VCaP (cell line): Measurements from ENCODE around the gene CYP3A4.
"Not testable (repeated sequence)": the region's sequence is repeated elsewhere in the genome, so short reads cannot be mapped to it uniquely, and the experiment has no call there.

Experiments
- H3K27ac ChIP-seq: fragments of 450-650 bp; 2 replicates; pipeline ENCODE4 v1.5.1; 2017
- CTCF ChIP-seq: fragments of 450-650 bp; conservative IDR thresholded peaks from 2 replicates; pipeline ENCODE4 v1.5.1; 2017; ENCODE audit warnings: mild to moderate bottlenecking, moderate library complexity

Gene CYP3A4

DNA sequence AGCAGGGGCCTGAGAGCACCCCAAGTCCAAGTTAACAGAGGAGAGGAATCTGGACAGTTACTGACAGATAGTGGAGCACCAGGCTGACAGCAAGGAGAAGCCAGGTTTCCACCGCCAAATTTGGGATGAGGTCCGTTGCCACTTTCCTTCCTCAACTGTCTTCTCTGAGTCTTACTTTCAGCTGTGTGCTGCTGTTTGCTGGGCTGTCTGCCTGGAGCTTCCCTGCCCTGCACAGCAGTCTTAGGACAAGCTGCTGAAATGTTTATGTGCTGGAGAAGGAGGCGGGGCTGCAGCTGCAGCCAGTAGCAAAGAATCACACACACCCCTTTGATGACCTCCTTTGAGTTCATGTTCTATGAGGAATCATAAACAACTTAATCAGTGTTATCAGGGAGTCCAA, 31.6 kb downstream of the CYP3A4 start:
- no peak for TF ChIP-seq CTCF
- no peak overlapping the region for H3K27ac ChIP-seq

DNA sequence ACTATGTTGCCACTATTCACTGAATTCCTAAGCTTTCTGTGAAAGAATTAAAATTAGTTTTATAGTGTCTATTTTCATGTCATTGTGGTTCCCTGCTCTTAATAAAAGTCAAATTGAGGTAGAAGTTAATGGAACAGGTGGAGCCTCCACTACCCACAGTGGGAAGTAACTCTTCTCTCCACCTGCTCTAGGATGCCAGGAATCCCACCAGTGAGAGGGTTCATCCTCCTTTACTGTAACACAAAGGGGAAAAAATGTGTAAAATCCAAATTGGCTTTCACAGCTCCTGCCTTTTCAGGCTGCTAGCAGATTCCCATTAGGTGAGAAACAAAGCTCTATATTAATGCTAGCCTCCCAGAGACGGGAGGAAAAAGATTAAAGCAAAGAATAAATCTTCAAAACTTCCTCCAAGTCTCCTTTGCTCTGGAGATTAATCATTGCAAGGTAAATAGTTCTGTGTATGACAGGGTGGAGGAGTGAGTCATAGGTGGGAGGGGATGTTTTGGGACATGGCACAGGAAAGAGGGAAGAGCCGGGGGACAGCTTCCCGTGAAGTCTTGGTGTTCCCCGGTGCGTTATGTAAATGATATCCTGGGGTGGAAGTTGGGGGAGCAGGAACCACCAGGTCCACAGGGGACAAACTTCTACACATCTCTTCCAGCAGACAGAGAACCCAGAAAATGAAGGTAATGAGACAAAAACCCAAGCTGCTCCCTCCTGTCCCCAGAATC, 32.5 kb downstream of the CYP3A4 start:
- not testable (repeated sequence) for H3K27ac ChIP-seq

- TF ChIP-seq CTCF, result no peak
Measured at GRCh38 chr7:99748846-99749579, 35.0 kb downstream of the CYP3A4 start.

DNA sequence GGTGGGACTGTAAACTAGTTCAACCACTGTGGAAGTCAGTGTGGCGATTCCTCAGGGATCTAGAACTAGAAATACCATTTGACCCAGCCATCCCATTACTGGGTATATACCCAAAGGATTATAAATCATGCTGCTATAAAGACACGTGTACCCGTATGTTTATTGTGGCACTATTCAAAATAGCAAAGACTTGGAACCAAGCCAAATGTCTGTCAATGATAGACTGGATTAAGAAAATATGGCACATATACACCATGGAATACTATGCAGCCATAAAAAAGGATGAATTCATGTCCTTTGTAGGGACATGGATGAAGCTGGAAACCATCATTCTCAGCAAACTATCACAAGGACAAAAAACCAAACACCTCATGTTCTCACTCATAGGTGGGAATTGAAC, 37.1 kb downstream of the CYP3A4 start:
- H3K27ac ChIP-seq, result not testable (repeated sequence)

More at GRCh38 chr7:99748846-99749579, 35.0 kb downstream of the CYP3A4 start:
- no peak overlapping the region for H3K27ac ChIP-seq

GRCh38 chr7:99745395-99745794, 38.6 kb downstream of the CYP3A4 start:
- H3K27ac ChIP-seq, result not testable (repeated sequence)

- H3K27ac ChIP-seq, result no peak overlapping the region
- no peak for TF ChIP-seq CTCF
Measured at GRCh38 chr7:99742737-99743394, 41.1 kb downstream of the CYP3A4 start.

GRCh38 chr7:99741441-99741795, 42.6 kb downstream of the CYP3A4 start:
- no peak overlapping the region for H3K27ac ChIP-seq
- TF ChIP-seq CTCF, result no peak

GRCh38 chr7:99740573-99741440, 43.2 kb downstream of the CYP3A4 start:
- no peak overlapping the region for H3K27ac ChIP-seq
- TF ChIP-seq CTCF, result no peak
